Activated CD4-positive, CD25-positive, alpha-beta regulatory T cell treated with anti-CD3 and anti-CD28 coated beads, Interleukin-2, amount 50 U/mL, for 24 hours (primary cell): ENCODE measurements around the gene TSSK2.

Experiments
- ATAC-seq, 2 donors: fragments of 150-1000 bp; cut with Tn5 transposase; one replicate each; pipeline ENCODE4 v1.10.0; 2021; ENCODE audit warnings: mild to moderate bottlenecking in 1 of 2, moderate library complexity in 1 of 2

TSSK2 gene

DNA sequence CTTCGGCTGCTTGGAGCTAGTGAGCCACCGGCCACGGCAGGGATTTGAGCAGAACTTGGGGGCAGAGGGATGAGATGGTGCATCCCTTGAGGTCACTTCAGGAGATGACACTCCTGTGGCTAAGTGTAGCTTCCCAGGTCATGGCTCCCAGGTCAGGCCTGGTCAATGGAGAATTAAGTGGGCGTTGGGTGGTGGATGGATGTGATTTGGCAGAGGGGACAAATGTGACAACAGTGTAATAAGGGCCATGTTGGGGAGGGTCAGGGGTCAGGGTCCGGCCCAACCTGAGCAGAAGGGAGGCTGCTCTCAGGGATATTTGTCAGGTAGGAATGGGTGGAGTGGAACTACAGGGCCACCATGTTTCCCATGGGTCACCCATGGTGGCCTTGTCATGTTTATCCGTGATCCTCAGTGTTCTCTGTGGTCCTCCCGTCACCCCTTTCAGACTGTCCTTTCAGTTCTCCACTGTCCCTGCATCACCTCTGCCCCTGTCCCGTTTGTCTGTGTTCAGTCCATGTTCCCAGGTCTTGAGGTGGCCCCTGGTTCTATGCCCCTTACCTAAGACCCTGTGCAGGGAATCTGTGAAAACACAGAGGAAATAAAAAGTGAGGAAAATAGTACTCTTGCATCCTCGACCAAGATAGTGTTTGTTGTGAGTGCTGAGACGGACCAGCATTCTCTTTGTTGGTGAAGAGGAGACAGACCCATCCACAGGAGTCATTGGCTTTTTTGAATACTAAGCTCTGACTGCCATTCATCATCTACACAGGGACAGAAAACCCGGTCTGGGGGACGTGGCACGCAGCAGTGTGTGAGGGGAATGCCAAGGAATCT lies 41.3 kb downstream of the TSSK2 start:
- no peak for ATAC-seq

- ATAC-seq: no peak
Measured at GRCh38 chr22:19173047-19174035, 42.2 kb downstream of the TSSK2 start.

DNA sequence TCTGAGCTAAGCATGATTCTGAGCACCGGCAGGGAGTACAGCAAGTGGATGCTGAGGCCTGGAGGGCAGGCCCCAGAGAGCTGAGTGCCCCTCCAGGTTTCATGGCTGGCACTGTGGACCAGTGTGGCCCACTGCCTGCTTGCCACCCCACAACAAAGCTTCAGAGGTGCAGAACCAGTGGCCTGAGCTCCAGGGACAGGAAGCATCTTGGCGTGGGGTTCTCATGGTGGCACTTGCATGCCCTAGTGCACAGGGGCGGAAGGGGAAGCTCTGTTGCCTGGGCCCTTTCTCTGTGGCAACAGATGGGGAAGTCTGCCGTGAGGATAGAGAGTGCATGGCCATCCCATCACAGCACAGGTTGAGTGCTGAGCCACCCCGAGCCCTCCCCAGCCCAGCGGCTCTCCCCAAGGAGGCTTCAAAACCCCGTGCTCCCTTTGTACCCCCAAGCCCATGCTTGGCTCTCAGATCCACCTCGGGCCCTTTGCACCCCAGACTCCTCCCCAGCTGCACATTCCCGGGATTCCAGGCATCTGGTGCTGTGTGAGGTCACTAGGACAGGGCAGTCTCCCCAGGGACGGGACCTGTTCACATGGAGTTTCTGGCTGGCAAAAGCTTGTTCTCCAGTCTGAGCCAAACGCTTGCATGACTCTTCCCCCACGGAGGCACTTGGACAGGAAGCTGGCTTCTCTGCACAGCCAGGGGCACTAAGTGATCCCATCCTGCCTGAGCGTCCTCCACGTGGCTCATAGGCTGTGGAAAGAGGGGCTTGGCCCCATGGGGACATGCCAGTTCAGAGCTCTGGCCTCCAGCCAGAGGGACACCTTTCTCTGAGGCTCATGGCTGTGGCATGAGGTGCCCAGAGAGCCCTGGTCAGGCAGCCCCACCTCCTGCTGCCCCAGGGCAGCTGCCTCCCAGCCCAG lies 43.3 kb downstream of the TSSK2 start:
- no peak for ATAC-seq

DNA sequence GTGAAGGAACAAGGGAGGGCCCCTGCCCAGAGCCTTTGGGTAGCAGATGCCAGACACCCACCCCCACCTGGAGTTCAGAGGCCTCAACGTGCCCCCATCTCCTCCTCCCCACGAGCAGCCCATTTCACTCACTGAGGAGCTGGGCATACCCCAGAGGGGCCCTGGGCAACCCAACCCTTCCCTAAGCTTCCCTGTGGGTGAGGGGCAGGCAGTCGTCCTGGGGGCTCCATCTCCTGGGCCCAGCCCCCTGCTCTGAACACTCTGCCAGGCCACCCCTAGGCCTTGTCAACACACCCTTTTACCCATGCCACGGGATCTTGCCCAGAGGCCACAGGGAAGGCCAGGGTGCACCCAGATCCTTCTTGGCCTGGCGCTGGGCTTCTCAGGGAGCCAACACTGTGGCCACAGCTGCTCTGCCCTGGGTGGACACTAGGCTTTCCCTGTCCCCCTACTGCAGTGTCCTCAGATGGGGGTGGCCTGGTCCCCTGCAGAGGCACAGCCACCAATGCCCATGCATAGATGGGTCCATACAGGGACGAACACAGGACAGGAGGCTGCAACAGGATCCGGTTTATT lies 44.0 kb downstream of the TSSK2 start:
- ATAC-seq: no peak

- ATAC-seq: no peak
Measured at GRCh38 chr22:19175602-19176174, 44.6 kb downstream of the TSSK2 start.

- ATAC-seq: no peak
Measured at GRCh38 chr22:19176175-19176643, 45.1 kb downstream of the TSSK2 start.

DNA sequence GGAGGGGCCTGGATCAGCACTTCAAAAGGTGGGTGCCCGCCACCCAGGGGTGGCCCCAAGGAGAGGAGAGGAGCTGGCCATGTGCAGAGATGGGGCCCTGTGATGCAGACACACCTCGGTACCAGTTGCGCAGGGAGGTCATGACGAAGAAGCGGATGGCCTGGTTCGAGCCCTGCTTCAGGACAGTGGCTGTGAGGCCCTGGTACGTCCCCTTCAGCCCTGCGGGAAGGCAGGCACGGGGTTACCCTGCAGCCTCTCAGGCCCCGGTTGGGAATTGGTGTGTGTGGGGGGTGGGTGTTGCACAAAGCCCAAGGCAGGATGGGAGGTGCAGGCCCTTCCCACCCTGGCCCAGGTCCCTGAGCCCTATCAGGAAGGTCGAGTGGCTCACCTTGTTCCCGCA lies 45.6 kb downstream of the TSSK2 start:
- no peak for ATAC-seq

DNA sequence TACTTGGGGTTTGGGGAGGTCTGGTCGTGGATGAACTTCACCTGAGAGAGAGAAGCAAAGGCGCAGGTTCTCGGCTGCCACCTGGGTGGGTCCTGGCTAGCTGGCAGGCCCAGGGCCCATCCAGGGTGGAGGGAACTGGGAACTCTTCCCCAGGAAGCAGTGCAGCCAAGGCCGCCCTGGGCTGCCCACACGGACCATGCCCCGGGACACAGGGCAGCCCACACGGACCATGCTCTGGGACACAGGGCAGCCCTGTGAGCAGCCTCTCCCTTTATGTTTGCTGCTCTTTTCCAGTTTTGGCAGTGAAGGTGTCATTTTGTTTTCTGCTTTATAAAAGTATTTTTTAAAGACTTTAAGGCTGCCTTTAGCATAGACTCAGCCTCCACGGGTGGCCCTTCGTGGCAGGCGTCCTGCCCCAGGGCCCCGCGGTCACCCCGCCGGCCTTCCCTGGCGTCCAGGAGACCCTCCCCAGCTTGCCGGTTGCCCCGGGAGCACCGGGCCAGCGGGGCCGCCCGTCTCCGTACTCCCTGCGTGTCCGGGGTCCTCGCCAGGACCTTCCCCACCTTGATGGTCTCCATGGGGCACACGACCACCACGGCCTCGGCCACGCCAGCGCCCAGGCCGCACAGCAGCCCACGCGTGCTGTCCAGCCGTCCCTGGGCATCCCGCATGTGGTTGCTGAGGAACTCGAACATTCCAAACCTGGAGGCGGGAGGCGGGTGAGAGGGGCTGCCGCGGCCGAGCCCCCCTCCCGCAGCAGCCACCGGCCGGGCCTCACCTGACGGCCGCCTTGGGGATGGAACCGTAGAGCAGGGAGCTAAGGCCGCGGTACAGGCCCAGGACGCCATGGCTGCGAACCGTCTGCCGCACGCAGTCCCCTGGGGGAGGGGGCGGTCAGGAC lies 46.3 kb downstream of the TSSK2 start:
- no peak for ATAC-seq

DNA sequence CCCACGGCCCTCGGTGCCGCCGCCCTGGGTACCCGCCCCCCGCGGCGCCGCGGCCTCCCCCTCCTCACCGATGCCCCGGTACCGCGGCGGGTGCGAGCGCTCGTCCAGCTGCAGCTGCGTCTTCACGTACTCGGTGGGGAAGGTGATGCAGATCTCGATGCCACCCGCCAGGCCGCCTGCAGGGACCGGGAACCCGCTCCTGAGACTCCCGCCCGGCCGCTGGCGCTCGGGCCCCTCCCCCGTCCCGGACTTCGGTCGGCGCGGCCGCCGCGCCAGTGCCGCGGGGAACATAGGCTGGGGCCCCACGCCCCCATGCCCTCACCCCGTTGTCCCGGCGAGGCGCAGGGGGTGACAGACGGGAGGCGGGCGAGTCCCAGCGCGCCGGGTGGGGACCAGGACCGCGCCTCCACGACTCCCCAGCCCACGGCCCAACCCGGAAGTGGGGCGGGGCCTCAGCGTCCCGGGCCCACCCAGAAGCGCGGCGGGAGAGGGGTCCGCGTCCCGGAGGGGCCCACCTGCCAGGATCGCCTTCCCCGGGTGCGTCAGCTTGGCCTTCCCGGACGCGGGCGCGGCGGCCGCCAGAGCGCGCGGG lies 47.1 kb downstream of the TSSK2 start:
- ATAC-seq: peak; percentile 37 to 52

DNA sequence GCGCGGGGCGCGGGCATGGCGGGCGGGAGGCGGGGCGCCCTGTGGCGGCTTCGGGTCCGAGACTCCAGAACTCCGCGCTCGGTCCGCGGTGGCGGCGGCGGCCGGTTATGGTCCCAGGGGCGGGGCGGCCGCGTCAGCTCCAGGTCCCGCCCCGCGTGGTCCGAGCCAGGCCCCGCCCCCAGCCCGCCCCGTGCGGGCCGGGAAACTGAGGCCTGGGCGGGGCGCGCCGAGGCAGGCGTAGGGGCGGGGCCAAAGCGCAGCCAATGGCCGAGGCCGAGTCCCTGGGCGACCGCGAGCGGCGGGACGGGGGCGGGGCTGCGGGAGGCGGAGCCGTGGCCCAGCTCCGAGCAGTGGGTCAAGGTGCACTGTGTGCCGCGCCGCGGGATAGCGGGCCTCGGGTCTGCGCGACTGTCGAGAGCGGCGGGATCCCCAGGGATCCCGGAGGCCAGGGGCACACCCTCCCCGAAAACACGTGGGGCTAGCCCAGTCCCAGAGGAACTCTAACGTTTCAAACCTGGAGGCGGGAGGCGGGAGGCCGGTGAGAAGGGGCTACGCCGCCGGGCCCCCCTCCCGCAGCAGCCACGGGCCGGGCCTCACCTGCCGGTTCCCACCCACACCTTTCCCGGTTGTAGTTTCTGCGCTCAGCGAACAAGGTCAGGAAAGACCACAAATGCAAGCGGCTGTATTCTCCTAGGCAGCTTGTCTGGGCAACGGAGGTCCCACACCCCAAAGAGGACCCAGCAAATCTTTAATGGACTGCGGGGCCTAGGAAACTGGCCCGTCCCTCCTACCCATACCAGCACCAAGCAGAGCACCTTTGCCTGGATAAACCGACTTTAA lies 47.8 kb downstream of the TSSK2 start, which contains the start of gene SLC25A1:
TSS of gene SLC25A1 (minus strand) at position 80 of the 840 bp plus-strand sequence. CDS start at position 17, 63 bp downstream.
- ATAC-seq: peak; percentile 82 to 87

DNA sequence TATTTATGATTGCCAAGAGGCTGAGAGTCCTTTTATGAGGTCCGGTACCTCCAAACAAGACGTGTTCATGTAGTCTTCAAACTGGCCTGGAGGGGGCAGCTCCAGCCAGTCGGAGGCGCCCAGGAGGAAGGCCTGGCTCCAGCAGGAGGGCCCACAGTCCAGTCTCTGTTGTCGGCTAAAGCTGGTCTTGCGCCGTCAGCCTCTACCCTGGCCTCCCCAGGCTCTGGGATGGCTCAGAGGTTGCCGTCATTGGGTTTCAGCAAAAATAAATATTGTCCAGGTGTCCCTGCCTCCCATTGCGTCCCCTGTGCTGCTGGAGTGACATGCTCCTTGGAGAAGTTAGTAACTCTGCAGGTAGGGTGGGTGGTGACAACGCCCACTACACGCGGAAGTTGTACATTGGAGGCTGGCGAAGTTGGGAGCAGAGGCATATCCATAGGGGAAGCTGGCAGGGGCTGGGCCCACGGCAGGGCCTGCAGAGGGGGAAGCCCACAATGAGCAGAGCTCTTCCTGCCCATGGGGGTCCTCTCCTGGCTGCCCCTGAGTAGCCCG lies 48.5 kb downstream of the TSSK2 start:
- ATAC-seq: peak; percentile 29 to 32

DNA sequence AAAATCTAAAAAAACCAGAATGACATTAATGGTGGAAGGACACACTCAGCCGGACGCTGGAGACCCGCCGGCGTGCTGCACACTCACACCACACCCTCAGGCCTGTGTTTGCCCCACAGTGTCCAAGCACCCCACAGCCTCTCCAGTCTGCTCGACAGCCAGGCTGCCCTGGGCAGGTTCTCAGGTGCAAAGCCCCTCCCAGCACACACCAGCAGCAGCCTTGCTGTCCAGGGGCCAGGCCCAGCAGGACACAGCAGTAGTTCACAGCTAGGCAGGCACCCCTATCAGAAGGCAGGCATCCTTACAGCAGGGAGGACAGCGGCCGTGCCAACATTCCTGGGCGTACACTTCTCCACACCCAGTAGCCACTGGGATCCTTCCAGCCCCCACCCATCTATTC lies 49.1 kb downstream of the TSSK2 start:
- no peak for ATAC-seq

DNA sequence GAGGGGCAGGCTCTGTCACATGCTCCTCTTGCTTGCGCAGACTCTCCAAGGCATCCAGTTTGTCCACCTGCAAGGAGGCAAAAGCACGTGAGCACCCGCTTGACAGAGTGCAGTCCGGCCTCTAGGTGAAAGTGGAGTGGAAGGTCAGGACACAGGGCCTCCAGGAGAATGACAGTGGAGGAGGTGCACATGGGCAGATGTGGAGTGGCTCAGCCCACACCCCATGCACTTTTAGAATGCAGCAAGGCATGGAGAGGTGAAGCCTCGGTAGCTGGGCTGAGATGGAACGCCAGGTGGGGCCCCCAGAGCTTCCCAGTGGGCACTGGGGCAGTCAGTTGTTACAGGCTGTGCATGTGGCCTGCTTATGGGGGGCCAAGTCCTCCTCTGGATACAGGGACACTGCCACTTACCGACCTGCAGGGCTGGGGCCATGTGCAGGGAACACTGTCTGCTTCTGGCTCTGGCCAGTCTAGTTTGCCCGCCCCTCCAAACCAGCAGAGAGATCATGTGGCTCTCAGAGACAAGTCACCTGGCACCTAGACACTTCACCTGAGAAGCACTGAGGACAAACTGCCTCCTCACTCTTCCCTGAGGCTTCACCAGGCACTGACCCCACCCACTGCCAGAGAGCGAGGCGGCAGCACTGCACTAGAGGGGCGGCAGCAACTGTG lies 49.8 kb downstream of the TSSK2 start:
- no peak for ATAC-seq

DNA sequence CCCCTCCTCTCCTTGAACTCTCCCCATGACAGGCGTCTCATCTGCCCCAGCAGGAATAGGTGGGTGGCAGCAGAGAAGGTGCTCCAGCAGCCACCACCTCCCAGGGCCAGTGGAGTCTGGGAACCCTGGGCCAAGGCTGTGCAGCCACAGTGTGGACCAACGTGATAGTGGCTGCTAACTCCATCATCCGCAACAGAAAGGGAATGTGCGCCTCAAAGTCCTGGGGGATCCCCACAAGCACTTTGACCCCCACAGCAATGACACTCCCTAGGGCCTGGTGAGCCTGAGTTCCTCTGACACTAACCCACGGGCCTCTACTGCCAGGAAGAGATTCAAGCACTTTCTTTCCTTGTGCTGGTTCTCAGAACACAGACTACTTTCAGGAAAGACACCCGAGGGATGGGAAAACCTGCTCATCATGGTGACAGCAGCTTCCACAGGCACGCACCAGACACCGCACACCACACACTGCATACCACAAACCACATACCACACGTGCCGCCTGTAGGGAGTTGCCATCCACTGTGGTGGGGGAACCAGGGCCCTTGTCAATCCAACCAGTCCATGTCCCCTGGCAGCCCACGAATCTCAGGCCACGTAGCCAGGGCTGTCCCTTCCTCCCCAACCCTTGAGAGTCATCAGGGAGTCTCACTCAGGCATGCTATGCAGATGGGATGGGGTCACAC lies 50.8 kb downstream of the TSSK2 start:
- ATAC-seq: no peak
